Activated naive CD8-positive, alpha-beta T cell treated with anti-CD3 and anti-CD28 coated beads for 36 hours (primary cell): ENCODE measurements around the gene TUBGCP5. TPM values are rescaled to one million over a fixed set of nuclear protein-coding genes. Genes with fewer than 3 reads are reported as not detected.

Experiments used
- DNase-seq: peaks from one replicate; pipeline ENCODE4 v3.0.0; 2021
- H3K27ac Mint-ChIP-seq: one replicate; pipeline ENCODE4 v1.8.0; 2022; ENCODE audit warnings: mild to moderate bottlenecking, moderate library complexity, mixed read lengths
- H3K27me3 Mint-ChIP-seq: one replicate; pipeline ENCODE4 v1.8.0; 2022; ENCODE audit warnings: mild to moderate bottlenecking, mixed read lengths
- H3K36me3 Mint-ChIP-seq: one replicate; pipeline ENCODE4 v1.8.0; 2021; ENCODE audit warnings: mild to moderate bottlenecking, mixed read lengths
- H3K4me1 Mint-ChIP-seq: one replicate; pipeline ENCODE4 v1.8.0; 2021; ENCODE audit warnings: mixed read lengths
- H3K4me3 Mint-ChIP-seq: one replicate; pipeline ENCODE4 v1.8.0; 2022; ENCODE audit warnings: mild to moderate bottlenecking, moderate library complexity, mixed read lengths
- H3K9me3 Mint-ChIP-seq: one replicate; pipeline ENCODE4 v1.8.0; 2022; ENCODE audit warnings: mixed read lengths
- total RNA-seq, 2 experiments: library from RNA; stranded (reverse); gene quantifications; one replicate each; pipeline ENCODE4 v1.2.3, GENCODE V29; 2021

The TUBGCP5 gene
- total RNA-seq, 2 experiments from 2014 or later = 22.4 to 22.5 TPM

DNA sequence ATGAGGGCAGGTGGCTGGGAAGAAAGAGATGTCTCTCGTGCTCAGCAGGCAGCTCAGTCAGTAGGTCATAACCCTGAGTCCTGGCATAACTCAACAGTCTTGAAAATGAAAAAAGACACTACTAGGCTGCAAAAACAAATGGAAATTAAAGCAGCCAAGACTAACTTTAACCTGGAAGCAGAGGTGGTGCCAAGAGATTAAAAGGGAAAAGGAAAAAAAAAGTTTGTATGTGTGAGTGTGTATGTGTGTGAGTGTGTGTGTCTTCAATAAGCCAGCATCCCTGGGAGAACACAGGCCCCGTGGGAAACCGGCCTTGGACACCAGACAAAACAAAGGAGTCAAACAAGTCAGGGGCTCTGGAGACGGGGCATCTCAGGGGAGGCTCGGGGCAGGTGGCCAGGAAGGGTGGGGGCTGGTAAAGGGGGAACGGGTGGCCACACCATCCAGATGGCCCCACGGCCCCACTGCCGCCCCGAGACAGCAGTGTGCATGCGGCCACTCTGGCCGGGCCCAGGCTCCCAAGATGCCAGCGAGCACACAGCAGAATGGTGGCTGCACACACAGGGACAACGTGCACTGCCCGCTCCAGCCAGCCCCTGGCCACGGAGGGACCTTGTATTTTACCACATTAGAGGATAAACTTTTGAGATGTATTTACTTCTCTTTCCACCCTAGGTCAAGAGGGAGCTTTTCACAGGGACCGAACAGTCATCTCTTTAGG, 83.0 kb downstream of the TUBGCP5 start:
- no peaks in the 10 kb centered on the region for H3K4me1 Mint-ChIP-seq
- H3K27ac Mint-ChIP-seq = no peak overlapping the region
- no peak overlapping the region for H3K4me3 Mint-ChIP-seq
- DNase-seq = no peak
- H3K9me3 Mint-ChIP-seq = no peaks in the 10 kb centered on the region
- no peaks in the 10 kb centered on the region for H3K36me3 Mint-ChIP-seq
- no peaks in the 10 kb centered on the region for H3K27me3 Mint-ChIP-seq

DNA sequence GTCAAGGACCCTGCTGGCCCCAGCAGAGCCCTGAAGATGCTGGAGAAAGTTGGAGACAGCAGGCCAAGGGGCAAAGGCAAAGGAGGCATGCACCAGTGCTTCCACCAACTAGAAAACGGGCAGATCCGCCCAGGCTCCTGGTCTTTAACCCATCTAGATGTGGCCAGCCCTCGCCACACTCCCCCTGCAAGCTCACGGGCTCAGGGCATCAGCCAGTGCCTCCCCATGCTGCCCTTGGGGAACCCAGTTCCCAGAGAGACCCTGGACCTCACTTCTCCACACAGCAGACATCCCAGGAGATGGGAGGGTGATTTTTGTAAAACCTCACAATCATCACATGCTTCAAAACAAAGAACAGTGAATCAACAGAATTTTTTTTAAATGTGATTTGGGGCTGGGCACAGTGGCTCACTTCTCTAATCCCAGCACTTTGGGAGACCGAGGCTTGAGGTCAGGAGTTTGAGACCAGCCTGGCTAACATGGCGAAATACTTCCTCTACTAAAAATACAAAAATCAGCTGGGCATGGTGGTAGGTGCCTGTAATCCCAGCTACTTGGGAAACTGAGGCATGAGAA, 83.7 kb downstream of the TUBGCP5 start:
- Mint-ChIP-seq H3K4me3 (no peak overlapping the region), H3K27ac (no peak overlapping the region), H3K9me3 (no peaks in the 10 kb centered on the region), H3K4me1 (no peaks in the 10 kb centered on the region), H3K36me3 (no peaks in the 10 kb centered on the region), H3K27me3 (no peaks in the 10 kb centered on the region)
- no peak for DNase-seq

DNA sequence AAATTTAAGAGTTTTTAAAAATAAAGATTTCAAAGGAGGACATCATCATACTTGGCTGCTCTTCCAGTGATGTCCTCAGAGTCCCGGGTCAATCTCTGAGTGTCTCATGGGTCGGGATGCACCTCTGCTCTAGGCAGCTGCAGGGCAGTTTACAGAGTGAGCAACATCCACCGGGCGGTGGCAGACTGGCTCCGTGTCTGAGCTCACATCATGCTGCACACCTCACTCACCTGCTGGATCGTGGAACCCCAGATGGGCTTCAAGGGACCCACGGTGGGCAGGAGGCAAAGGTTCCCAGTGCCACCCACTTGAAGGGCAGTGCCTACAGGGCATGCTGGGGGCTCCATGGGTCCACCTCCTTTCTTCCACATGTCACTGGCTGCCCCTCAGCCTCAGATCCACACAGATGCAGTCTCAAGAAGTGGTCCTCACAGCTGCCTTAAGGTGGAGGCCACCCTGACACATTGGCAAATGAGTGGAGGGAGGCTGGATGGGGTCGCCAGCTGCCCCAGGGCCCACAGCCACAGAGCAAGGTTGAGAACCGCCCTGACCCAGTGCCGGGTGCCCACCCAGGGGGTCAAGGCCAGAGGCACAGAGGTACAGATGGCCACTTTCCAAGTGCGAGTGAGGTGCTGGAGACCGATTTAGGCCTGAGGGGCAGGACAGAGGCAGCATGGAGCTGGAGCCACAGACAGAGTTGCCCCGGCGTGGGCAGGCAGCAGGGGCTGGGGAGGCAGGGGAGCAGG, 84.4 kb downstream of the TUBGCP5 start:
- H3K27ac Mint-ChIP-seq = no peak overlapping the region
- H3K4me3 Mint-ChIP-seq = no peak overlapping the region
- H3K9me3 Mint-ChIP-seq = no peaks in the 10 kb centered on the region
- H3K4me1 Mint-ChIP-seq = no peaks in the 10 kb centered on the region
- no peak for DNase-seq
- no peaks in the 10 kb centered on the region for H3K36me3 Mint-ChIP-seq
- no peaks in the 10 kb centered on the region for H3K27me3 Mint-ChIP-seq

DNA sequence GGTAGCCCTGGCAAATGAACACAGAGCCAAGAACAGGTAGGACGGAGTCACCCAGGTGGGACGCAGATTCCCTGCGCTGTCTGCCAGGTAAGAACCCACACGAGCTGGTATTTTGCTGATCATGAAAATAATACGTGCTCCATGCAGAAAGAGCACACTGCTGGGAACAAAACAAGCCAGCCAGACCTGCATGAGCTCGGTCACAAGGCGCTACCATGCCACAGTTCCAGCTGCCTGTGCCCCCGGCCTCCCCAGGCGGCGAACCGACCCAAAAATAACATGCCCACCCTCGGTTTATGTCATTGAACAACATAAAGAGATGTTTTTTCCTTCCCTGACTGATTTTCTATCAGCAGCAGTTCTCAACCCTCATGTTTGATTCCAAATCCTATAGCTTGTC, 85.0 kb downstream of the TUBGCP5 start:
- Mint-ChIP-seq H3K27me3 (no peaks in the 10 kb centered on the region), H3K4me1 (peaks cover under 1% of the 10 kb centered on the region), H3K4me3 (no peak overlapping the region), H3K36me3 (no peaks in the 10 kb centered on the region), H3K9me3 (no peaks in the 10 kb centered on the region), H3K27ac (no peak overlapping the region)
- DNase-seq = no peak

DNA sequence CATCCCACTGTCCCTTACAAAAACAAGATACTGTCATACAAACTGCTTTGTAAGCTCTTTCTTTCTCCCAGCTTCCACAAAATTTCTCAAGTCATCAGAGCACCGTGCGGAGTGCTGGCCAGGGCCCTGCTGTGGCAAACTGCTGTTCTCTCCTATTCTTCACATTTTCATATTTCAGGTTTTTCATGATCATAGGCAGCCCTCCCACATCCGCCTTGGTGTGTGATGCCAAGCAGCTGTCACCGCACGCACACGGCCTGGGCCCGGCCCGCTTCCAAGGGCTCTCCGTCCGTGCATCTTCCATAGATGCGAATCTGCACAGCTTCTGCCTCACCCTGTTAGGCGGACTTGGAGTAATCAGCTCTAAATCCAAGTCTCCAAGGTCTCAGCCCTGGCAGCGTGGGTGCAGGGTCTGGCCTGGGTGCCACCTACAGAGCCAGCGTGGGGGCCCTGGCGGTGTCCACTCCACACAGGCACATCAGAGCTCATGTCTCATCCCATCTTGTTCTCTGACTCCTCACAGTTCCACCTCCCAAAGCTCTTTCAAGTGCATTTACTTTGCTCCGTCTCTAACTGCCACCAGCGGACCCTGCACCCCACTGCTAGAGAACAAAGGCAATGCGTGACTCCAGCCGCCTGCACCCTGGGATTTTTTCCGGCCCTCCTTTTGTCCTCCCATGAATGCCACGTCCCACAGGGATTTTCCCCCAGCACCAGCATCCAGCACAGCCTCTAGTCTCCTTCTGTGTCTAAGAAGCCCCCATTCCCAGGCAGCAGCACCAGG, 86.4 kb downstream of the TUBGCP5 start:
- Mint-ChIP-seq H3K27ac (no peak overlapping the region), H3K36me3 (no peaks in the 10 kb centered on the region), H3K4me1 (peaks cover 9% of the 10 kb centered on the region), H3K9me3 (no peaks in the 10 kb centered on the region), H3K4me3 (no peak overlapping the region), H3K27me3 (no peaks in the 10 kb centered on the region)
- no peak for DNase-seq

DNA sequence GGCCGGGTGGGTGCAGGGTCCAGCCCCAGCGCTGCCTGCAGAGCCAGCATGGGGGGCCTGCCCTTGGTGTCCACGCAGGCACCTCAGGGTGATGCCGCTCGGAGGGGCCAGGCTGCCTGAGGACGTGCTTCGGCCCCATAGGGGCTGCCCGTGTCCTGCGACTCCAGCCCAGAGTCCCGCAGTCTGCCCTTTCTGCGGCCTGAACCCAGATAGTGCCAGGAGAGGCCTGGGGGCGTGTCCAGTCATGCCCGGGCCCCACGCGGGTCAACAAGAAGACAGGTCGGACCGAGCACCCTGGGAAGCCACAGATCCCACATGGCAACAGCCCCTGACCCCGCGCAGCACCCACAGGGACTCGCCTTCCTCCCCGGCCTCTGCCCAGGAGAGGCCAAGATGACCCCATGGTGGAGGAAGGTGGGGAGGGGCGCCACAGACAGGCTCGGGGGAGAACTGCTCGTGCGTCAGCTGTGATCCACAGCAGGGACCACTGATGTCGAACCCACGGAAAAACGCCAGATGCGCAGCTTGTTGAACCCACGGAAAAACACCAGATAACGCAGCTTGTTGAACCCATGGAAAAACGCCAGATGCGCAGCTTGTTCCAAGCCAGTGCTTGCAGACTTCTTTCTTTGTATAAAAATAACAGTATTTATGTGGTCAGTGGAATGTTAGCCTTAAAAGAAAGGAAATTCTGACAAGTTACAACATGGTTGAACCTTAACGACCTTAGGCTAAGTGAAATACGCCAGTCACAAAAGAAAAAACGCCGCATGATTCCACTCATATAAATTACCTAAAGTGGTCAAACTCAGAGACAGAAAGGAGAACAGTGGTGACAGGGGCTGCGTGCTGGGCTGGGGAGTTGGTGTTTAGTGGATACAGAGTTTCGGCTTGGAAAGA, 87.7 kb downstream of the TUBGCP5 start:
- Mint-ChIP-seq H3K4me3 (no peak overlapping the region), H3K27ac (no peak overlapping the region), H3K27me3 (no peaks in the 10 kb centered on the region), H3K4me1 (peaks cover 9% of the 10 kb centered on the region), H3K36me3 (no peaks in the 10 kb centered on the region), H3K9me3 (no peaks in the 10 kb centered on the region)
- DNase-seq = no peak

DNA sequence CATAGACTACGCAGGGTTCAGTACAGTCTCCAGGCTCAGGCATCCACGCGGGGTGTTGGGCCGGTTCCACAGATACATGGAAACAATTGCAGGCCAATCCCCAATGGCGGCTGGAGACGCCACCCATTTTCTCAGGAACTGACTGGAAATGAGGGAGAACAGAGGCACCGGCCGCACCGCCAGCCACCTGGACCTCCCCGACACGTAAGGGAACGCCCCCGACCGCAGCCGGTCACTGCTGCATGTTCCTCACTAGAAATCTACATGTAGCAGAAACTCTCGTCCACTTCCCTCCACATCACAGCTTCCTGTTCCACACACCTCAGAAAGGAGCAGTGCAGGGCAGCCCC, 88.4 kb downstream of the TUBGCP5 start:
- no peaks in the 10 kb centered on the region for H3K27me3 Mint-ChIP-seq
- H3K36me3 Mint-ChIP-seq = no peaks in the 10 kb centered on the region
- H3K27ac Mint-ChIP-seq = no peak overlapping the region
- no peak for DNase-seq
- H3K9me3 Mint-ChIP-seq = no peaks in the 10 kb centered on the region
- H3K4me1 Mint-ChIP-seq = peaks cover 9% of the 10 kb centered on the region
- no peak overlapping the region for H3K4me3 Mint-ChIP-seq

DNA sequence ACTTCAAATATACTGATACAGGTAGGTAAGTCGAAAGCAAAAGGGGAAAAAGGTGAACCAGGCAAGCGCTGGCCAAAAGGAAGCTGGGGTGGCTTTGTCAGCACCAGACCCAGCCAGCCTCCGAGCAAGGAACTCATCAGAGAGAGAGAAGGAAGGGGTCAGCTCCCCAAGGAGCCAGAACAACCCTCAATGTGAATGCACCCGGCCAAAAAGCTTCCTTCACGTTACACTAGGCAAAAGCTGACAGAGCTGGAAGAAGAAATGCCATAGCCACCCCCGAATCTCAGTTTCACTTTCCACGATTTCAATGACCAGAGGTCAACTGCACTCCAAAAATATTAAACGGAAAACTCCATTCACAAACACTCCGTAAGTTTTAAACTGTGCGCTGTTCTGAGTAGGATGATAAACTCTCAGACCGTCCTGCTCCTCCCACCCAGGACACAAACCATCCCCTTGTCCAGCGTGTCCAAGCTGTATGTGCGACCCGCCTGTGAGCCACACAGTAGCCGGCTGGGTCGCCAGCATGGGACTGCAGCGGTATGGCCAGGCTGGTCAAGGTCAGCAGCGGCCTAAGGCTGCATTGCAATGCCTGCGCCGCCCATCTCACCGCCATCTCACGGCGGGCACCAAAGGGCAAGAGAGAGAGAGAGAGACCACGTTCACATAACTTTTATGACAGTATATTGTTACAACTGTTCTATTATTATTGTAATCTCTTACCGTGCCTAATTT, 88.9 kb downstream of the TUBGCP5 start:
- Mint-ChIP-seq H3K4me1 (peaks cover 9% of the 10 kb centered on the region), H3K4me3 (no peak overlapping the region), H3K27ac (no peak overlapping the region), H3K36me3 (no peaks in the 10 kb centered on the region), H3K9me3 (no peaks in the 10 kb centered on the region), H3K27me3 (no peaks in the 10 kb centered on the region)
- no peak for DNase-seq

Other genes starting within 250 kb of the TUBGCP5 start
- 10 to 100 TPM; 96.7 to 97.8 TPM for gene NIPA2, start 200.9 kb downstream of the TUBGCP5 start, total RNA-seq
- gene CYFIP1, start 59.2 kb downstream of the TUBGCP5 start, total RNA-seq = 10 to 100 TPM; 14.9 to 17.1 TPM
- not detected for gene GOLGA6L1, start 97.3 kb upstream of the TUBGCP5 start, total RNA-seq